ENCODE measurements around the gene ERRFI1. TPM values are rescaled to one million over a fixed set of nuclear protein-coding genes. Genes with fewer than 3 reads are reported as not detected.

ERRFI1 gene
- total and polyA plus RNA-seq, 5 donors: 9.8 to 16.9 (median 14.1) TPM

DNA sequence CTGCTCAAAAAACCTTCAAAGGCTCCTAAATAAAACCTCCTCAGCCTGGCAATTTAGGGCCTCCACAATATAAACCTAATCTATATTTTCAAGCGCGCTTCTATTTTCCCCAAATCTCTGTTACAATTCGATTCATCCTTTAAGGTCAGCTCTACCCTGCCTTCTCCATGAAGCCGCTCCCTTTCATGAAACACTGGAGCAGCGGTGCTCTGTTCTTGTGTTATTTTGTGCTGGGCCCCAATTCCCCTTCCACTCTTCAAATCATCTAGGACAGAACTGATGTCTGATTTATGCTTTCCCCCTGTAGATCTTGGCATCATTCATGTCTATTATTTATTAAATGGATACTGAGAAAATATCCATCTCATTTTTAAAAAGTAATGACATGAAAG, 6.9 kb downstream of the ERRFI1 start:
- DNase-seq: no peak
- WGBS: 97% methylated on average over 5 of the region's 5 CpGs
- Histone ChIP-seq H3K4me1 (ENCODE audit: control insufficient read depth, insufficient read depth, low read length) (peaks cover 4% of the 10 kb centered on the region), H3K27me3 (ENCODE audit: control insufficient read depth, insufficient read depth) (no peaks in the 10 kb centered on the region), H3K27ac (ENCODE audit: low read length) (no peak overlapping the region), H3K9me3 (ENCODE audit: control insufficient read depth, low read length) (no peaks in the 10 kb centered on the region), H3K4me3 (ENCODE audit: low read length) (no peak overlapping the region)
- no peak for ATAC-seq
- intact Hi-C loops (cut with DNase I): loop anchor here in 1 of 4 donors (5.0 kb wide), 1 partner anchor 37 kb away; no protein-coding TSS in a partner anchor

- WGBS: 90% methylated on average over 3 of the region's 3 CpGs
- H3K4me1 ChIP-seq (ENCODE audit: control insufficient read depth, insufficient read depth, low read length): peaks cover 4% of the 10 kb centered on the region
- DNase-seq: no peak
- ATAC-seq: no peak
- H3K27ac ChIP-seq (ENCODE audit: low read length): no peak overlapping the region
- intact Hi-C loops (cut with DNase I): loop anchor here in 1 of 4 donors (5.0 kb wide), 1 partner anchor 36 kb away; no protein-coding TSS in a partner anchor
- H3K9me3 ChIP-seq (ENCODE audit: control insufficient read depth, low read length): no peaks in the 10 kb centered on the region
- H3K27me3 ChIP-seq (ENCODE audit: control insufficient read depth, insufficient read depth): no peaks in the 10 kb centered on the region
- H3K4me3 ChIP-seq (ENCODE audit: low read length): no peak overlapping the region
These were observed 7.4 kb downstream of the ERRFI1 start for GRCh38 chr1:8018492-8019228.

DNA sequence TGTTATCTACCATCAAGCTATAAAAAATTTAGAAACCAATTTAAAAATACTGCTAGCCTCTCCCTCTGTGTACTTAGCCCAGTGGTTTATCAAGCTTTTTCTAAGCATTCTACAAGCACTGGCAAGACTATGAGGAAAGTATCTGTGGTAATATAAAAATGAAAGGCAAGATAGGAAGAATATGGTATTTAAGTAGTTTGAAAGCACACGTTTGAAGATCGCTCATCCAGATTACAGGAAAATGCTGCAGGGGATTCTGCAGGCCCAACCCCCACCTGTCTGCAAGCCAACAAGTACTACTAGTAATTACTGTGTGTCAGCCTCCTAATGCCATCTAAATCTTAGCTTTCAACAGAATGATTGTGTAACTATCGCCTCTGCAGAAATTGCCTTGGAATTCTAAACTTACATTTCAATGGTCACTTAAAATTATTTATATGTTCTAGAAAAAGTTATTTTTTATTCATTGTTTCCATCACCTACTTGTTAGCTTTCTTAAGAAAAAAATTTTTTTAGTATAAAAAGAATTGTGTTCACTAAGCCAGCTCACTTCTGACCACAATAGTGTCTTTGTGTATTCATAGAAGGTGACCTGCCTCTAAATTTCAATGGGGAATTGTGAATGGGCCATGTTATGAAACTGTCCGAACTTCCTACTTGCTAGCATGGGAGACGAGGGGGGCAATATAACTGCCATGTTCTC, 8.5 kb downstream of the ERRFI1 start:
- intact Hi-C loops (cut with DNase I): loop anchor here in 1 of 4 donors (5.0 kb wide), 1 partner anchor 35 kb away; no protein-coding TSS in a partner anchor
- no peak for ATAC-seq
- 53% methylated on average over 5 of the region's 5 CpGs for WGBS
- H3K4me3 ChIP-seq (ENCODE audit: low read length): no peak overlapping the region
- H3K4me1 ChIP-seq (ENCODE audit: control insufficient read depth, insufficient read depth, low read length): peaks cover 4% of the 10 kb centered on the region
- no peak for DNase-seq
- H3K27ac ChIP-seq (ENCODE audit: low read length): no peak overlapping the region
- H3K27me3 ChIP-seq (ENCODE audit: control insufficient read depth, insufficient read depth): no peaks in the 10 kb centered on the region
- H3K9me3 ChIP-seq (ENCODE audit: control insufficient read depth, low read length): no peaks in the 10 kb centered on the region

DNA sequence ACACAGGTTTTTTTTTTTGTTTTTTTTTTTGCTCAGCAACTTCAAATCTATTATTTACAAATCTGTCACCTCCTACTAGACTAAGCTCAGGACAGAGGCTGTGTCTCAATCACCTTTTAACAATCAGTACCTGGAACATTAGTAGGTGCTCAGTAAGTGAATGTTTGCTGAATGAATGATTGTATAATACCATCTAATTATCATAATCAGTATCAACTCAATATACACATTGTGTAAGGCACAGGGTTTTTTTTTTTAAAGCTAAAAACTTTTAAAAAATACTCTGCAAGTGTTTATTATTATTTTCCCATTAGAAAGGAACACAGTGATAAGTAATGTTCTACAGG, 9.2 kb downstream of the ERRFI1 start:
- no peaks in the 10 kb centered on the region for H3K27me3 ChIP-seq (ENCODE audit: control insufficient read depth, insufficient read depth)
- H3K4me1 ChIP-seq (ENCODE audit: control insufficient read depth, insufficient read depth, low read length): peaks cover 4% of the 10 kb centered on the region
- peak overlapping the region; percentile 52 for H3K27ac ChIP-seq (ENCODE audit: low read length)
- DNase-seq: no peak
- H3K9me3 ChIP-seq (ENCODE audit: control insufficient read depth, low read length): no peaks in the 10 kb centered on the region
- no peak overlapping the region for H3K4me3 ChIP-seq (ENCODE audit: low read length)
- ATAC-seq: no peak
- intact Hi-C loops (cut with DNase I): loop anchor here in 1 of 4 donors (5.0 kb wide), 1 partner anchor 35 kb away; no protein-coding TSS in a partner anchor

DNA sequence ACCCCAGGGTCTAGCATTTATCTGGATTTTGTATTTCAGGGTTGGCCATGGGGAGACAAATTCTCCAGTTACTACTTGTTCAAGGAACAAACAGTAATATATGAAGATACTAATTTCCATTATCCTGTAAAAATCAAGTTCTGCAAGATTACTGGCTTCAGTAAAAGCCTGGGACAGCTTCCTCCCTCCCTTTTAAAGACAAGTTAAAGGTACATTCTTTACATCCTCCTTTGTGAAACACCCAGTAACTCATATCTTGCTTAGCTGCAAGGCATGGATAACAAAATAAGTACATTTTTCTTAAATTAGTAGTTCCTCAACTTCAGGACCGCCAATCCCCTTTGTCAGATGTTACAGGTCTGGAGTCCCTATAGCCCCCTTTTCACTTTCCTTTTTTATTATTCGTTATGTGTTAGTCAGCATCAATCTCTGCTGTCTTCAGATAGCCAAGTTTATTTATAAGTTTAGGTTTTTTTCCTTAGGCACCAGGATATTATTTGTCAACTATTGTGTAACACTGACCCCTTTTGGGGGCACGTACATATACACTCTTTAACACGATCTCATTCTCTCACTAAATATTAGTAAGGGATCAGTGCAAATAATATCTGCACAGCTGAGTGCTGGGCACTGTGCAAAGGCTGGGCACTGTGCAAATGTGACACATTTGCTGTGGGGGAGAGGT, 9.8 kb downstream of the ERRFI1 start:
- Histone ChIP-seq H3K27ac (ENCODE audit: low read length) (peak overlapping the region; percentile 52), H3K4me3 (ENCODE audit: low read length) (no peak overlapping the region), H3K4me1 (ENCODE audit: control insufficient read depth, insufficient read depth, low read length) (peaks cover 4% of the 10 kb centered on the region), H3K9me3 (ENCODE audit: control insufficient read depth, low read length) (no peaks in the 10 kb centered on the region), H3K27me3 (ENCODE audit: control insufficient read depth, insufficient read depth) (no peaks in the 10 kb centered on the region)
- ATAC-seq: peak in 1 of 2 donors; percentile 22
- 42% methylated on average over 4 of the region's 4 CpGs for WGBS
- intact Hi-C loops (cut with DNase I): loop anchor here in 1 of 4 donors (5.0 kb wide), 1 partner anchor 34 kb away; no protein-coding TSS in a partner anchor
- no peak for DNase-seq

- 50% methylated on average over 2 of the region's 2 CpGs for WGBS
- Histone ChIP-seq H3K27ac (ENCODE audit: low read length) (no peak overlapping the region), H3K4me3 (ENCODE audit: low read length) (no peak overlapping the region), H3K9me3 (ENCODE audit: control insufficient read depth, low read length) (no peaks in the 10 kb centered on the region), H3K27me3 (ENCODE audit: control insufficient read depth, insufficient read depth) (no peaks in the 10 kb centered on the region), H3K4me1 (ENCODE audit: control insufficient read depth, insufficient read depth, low read length) (peaks cover 6% of the 10 kb centered on the region)
- intact Hi-C loops (cut with DNase I): loop anchor here in 1 of 4 donors (5.0 kb wide), 1 partner anchor 33 kb away; no protein-coding TSS in a partner anchor
- peak in 2 of 3 donors; percentile 40 to 67 for DNase-seq
- peak; percentile 82 to 86 for ATAC-seq
These were observed 10.3 kb downstream of the ERRFI1 start for GRCh38 chr1:8015809-8016165.

DNA sequence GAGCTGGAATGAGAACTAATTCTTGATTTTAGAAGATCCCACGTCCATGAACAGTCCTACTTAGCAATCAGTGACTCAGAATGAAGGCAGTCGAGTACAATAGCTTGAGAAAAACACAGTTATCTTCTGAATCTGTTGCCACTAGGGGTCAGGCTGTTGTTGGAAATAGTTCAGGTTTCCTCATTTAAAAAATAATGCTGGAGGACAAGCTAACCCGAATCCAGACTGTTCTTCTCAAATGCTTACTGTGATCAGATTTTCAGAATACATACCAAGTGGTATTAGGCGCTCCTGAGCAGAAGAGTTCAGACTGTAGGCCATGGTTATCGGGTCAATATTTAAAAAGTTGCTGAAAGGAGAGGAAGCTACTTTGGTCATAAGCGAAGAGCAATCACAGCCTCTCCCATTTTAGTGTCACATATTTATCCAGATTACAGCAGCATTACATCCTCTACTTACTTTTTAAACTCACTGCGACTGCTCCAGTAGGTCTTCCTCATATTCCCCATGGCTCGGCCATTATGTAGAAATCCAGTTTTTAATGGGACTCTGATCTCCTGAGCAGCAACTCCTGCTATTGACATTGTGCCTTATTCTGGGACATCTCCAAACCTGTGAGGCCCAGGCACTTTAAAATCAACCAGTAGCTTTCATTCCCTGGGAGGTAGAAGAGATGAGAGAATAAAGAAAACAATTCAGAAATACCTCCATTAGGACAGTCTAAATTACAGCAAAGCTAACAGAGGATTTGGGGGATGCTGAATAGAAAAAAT, 10.9 kb downstream of the ERRFI1 start:
- Histone ChIP-seq H3K9me3 (ENCODE audit: control insufficient read depth, low read length) (no peaks in the 10 kb centered on the region), H3K4me3 (ENCODE audit: low read length) (peak overlapping the region; percentile 23), H3K4me1 (ENCODE audit: control insufficient read depth, insufficient read depth, low read length) (peaks cover 6% of the 10 kb centered on the region), H3K27me3 (ENCODE audit: control insufficient read depth, insufficient read depth) (no peaks in the 10 kb centered on the region), H3K27ac (ENCODE audit: low read length) (peak overlapping the region; percentile 79)
- DNase-seq (no peak), ATAC-seq (peak; percentile 77 to 84)
- WGBS: 31% methylated on average over 8 of the region's 8 CpGs
- intact Hi-C loops (cut with DNase I): loop anchor here in 1 of 4 donors (5.0 kb wide), 1 partner anchor 33 kb away; no protein-coding TSS in a partner anchor

GRCh38 chr1:8014381-8014988, 11.6 kb downstream of the ERRFI1 start:
- ATAC-seq: no peak

DNA sequence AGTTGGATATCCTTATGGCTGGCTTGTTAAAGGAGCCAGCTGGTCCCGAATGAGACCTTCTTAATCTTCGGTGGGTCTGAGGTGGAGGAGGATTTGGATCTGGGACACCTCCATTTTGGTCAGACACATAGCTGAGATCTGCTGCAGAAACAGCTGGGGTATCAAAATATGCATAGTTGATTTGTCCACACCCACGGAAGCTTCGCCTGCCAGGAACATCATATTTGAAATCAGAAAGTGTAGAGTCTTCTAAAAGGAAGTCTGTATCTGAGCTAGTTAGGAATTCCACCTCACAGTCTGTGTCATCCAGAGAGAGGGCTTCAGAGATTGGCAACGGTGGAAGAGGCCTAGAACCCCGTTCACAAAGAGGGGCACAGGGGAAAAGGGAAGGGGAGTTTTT, 12.3 kb downstream of the ERRFI1 start:
- 63% methylated on average over 6 of the region's 6 CpGs for WGBS
- H3K4me3 ChIP-seq (ENCODE audit: low read length): no peak overlapping the region
- H3K27me3 ChIP-seq (ENCODE audit: control insufficient read depth, insufficient read depth): no peaks in the 10 kb centered on the region
- no peak overlapping the region for H3K27ac ChIP-seq (ENCODE audit: low read length)
- no peak for ATAC-seq
- no peak for DNase-seq
- no peaks in the 10 kb centered on the region for H3K9me3 ChIP-seq (ENCODE audit: control insufficient read depth, low read length)
- H3K4me1 ChIP-seq (ENCODE audit: control insufficient read depth, insufficient read depth, low read length): peaks cover 7% of the 10 kb centered on the region
- intact Hi-C loops (cut with DNase I): no loop called here

More at GRCh38 chr1:8014381-8014988, 11.6 kb downstream of the ERRFI1 start:
- Histone ChIP-seq H3K27me3 (ENCODE audit: control insufficient read depth, insufficient read depth) (no peaks in the 10 kb centered on the region), H3K27ac (ENCODE audit: low read length) (no peak overlapping the region), H3K4me1 (ENCODE audit: control insufficient read depth, insufficient read depth, low read length) (peaks cover 6% of the 10 kb centered on the region), H3K4me3 (ENCODE audit: low read length) (no peak overlapping the region), H3K9me3 (ENCODE audit: control insufficient read depth, low read length) (no peaks in the 10 kb centered on the region)
- intact Hi-C loops (cut with DNase I): no loop called here
- DNase-seq: no peak
- WGBS: 85% methylated on average over 10 of the region's 10 CpGs

DNA sequence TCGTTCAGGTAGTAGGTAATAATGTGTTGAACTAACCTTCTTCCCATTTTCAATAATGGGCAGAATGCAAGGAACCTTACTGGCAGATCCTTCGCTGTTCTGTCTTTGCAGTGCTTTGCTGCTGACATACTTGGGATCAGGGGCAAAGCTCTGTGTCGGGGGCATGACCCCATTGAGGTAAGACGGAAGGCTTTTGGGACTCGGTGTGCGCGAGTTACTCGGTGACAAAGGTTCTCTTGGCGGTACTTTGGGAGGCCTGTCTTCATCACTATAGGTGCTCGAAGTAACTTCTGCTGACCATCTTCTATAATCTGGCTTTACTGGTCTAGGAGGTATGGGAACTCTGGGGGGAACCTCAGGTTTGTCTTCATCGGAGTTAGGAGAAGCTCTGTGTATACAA, 12.7 kb downstream of the ERRFI1 start:
- intact Hi-C loops (cut with DNase I): no loop called here
- WGBS: 93% methylated on average over 11 of the region's 11 CpGs
- H3K9me3 ChIP-seq (ENCODE audit: control insufficient read depth, low read length): no peaks in the 10 kb centered on the region
- H3K27ac ChIP-seq (ENCODE audit: low read length): no peak overlapping the region
- H3K4me1 ChIP-seq (ENCODE audit: control insufficient read depth, insufficient read depth, low read length): peaks cover 5% of the 10 kb centered on the region
- H3K27me3 ChIP-seq (ENCODE audit: control insufficient read depth, insufficient read depth): no peaks in the 10 kb centered on the region
- no peak overlapping the region for H3K4me3 ChIP-seq (ENCODE audit: low read length)
- DNase-seq (no peak), ATAC-seq (no peak)

All from right cardiac atrium (tissue), 5 donors.